Suppressor macrophage treated with lipopolysaccharide for 1 hour (primary cell): Measurements from ENCODE around the gene TP53AIP1.

Experiments
- DNase-seq, 3 donors: peaks; one replicate each; pipeline ENCODE4 v3.0.0-alpha.2; 2020 to 2022

TP53AIP1 gene

GRCh38 chr11:128888034-128888985 is 54.4 kb downstream of the TP53AIP1 start:
- no peak for DNase-seq

- peak; percentile 29 to 43 (median 39) for DNase-seq
Observed at GRCh38 chr11:128886406-128887124, 56.1 kb downstream of the TP53AIP1 start.
